Measurements from ENCODE around the gene PDCD6IP. TPM values are rescaled to one million over a fixed set of nuclear protein-coding genes. Genes with fewer than 3 reads are reported as not detected.

The PDCD6IP gene
- polyA plus RNA-seq, 1 donor from 2014 or later: 196 TPM

GRCh38 chr3:33900809-33901505 is 102.5 kb downstream of the PDCD6IP start:
- Histone ChIP-seq H3K36me3 (ENCODE audit: insufficient read depth, low read length) (no peaks in the 10 kb centered on the region), H3K9ac (ENCODE audit: low read length) (no peak overlapping the region), H2AFZ (ENCODE audit: low read depth, low read length) (no peak overlapping the region), H3F3A (ENCODE audit: insufficient read depth, low read length, poor library complexity, severe bottlenecking) (no peaks in the 10 kb centered on the region), H4K20me1 (ENCODE audit: insufficient read depth) (no peaks in the 10 kb centered on the region), H3K27me3 (ENCODE audit: insufficient read depth, low read depth, low read length) (no peaks in the 10 kb centered on the region), H3K79me2 (replicated peaks; ENCODE audit: insufficient read depth, low read length) (no peaks in the 10 kb centered on the region), H3K4me3 (ENCODE audit: low read length) (no peak overlapping the region), H3K4me2 (ENCODE audit: low read length) (no peak overlapping the region), H3K9me2 (ENCODE audit: insufficient read depth, low read length) (no peaks in the 10 kb centered on the region), H3K27ac (ENCODE audit: low read length) (no peak overlapping the region), H3K9me3 (ENCODE audit: low read length) (no peaks in the 10 kb centered on the region)
- TF ChIP-seq MXI1 (conservative IDR thresholded peaks at IDR 0.05; ENCODE audit: poor library complexity, severe bottlenecking) (no peak), CTCF (IDR thresholded peaks at IDR 0.05; ENCODE audit: poor library complexity, severe bottlenecking) (no peak)

DNA sequence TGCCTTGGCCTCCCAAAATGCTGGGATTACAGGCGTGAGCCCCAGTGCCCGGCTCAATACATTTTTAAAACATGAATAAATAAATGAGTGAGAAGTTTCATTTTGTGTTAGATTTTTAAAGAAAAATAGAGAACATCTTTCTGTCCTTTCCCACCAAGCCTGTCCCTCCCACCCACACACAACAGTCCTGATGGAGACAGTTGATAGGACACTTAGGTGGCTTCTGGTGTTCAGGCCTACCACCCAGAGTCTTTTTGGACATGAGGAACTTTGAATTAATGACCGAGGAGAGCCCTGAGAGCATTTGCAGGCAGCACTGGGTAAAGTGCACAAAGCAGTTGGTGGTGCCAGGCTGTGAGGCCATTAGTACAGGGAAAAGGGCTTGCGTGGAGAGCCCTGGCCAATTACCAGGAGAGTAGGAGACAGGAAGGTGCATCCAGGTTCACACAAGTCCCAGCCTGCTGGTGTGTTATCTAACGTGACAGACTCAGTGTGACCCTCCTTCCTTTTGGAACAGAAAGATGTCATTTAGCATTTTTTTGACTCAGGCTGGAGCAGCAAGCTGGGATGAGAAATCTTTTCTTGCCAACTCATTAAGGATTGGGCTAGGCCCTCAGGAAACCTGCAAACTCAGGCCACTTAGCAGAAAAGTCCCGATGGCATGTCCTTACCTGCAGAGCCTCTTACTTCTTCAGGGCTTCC is 103.6 kb downstream of the PDCD6IP start:
- TF ChIP-seq TAF1 (IDR thresholded peaks at IDR 0.05; ENCODE audit: low read depth) (no peak), MXI1 (conservative IDR thresholded peaks at IDR 0.05; ENCODE audit: poor library complexity, severe bottlenecking) (no peak), POLR2AphosphoS5 (IDR thresholded peaks at IDR 0.05) (no peak), EP300 (conservative IDR thresholded peaks at IDR 0.05; ENCODE audit: poor library complexity, severe bottlenecking) (no peak), REST (IDR thresholded peaks at IDR 0.05; ENCODE audit: borderline replicate concordance) (no peak), CTCF (IDR thresholded peaks at IDR 0.05; ENCODE audit: poor library complexity, severe bottlenecking) (no peak), SMC3 (conservative IDR thresholded peaks at IDR 0.05; ENCODE audit: poor library complexity) (no peak), RAD21 (conservative IDR thresholded peaks at IDR 0.05) (no peak), EZH2 (IDR thresholded peaks at IDR 0.05; ENCODE audit: borderline replicate concordance, insufficient read depth, low read length, poor library complexity, severe bottlenecking) (no peak)
- no peak overlapping the region for H3K4me2 ChIP-seq (ENCODE audit: low read length)
- no peaks in the 10 kb centered on the region for H3K27me3 ChIP-seq (ENCODE audit: insufficient read depth, low read depth, low read length)
- H3K4me3 ChIP-seq (ENCODE audit: low read length): no peak overlapping the region
- no peak overlapping the region for H2AFZ ChIP-seq (ENCODE audit: low read depth, low read length)
- H3F3A ChIP-seq (ENCODE audit: insufficient read depth, low read length, poor library complexity, severe bottlenecking): no peaks in the 10 kb centered on the region
- H4K20me1 ChIP-seq (ENCODE audit: insufficient read depth): no peaks in the 10 kb centered on the region
- no peaks in the 10 kb centered on the region for H3K9me2 ChIP-seq (ENCODE audit: insufficient read depth, low read length)
- no peaks in the 10 kb centered on the region for H3K9me3 ChIP-seq (ENCODE audit: low read length)
- no peak overlapping the region for H3K27ac ChIP-seq (ENCODE audit: low read length)
- H3K9ac ChIP-seq (ENCODE audit: low read length): no peak overlapping the region
- H3K79me2 ChIP-seq (replicated peaks; ENCODE audit: insufficient read depth, low read length): no peaks in the 10 kb centered on the region
- no peaks in the 10 kb centered on the region for H3K36me3 ChIP-seq (ENCODE audit: insufficient read depth, low read length)
